HG02588 (cell line): Measurements from ENCODE around the gene CHCHD3.
"Not testable (repeated sequence)": the region's sequence is repeated elsewhere in the genome, so short reads cannot be mapped to it uniquely, and the experiment has no call there.

ENCODE experiments used
- ATAC-seq: cut with Tn5 transposase; IDR thresholded peaks from one replicate; pipeline ENCODE4 v1.9.1; 2021; ENCODE audit warnings: mild to moderate bottlenecking, moderate library complexity; ENCODE audit not compliant: unreplicated experiment

Gene CHCHD3

GRCh38 chr7:132910657-132911056 is 171.2 kb downstream of the CHCHD3 start:
- ATAC-seq: no peak

- no peak for ATAC-seq
Observed at GRCh38 chr7:132907380-132907940, 174.4 kb downstream of the CHCHD3 start.

- no peak for ATAC-seq
Observed at GRCh38 chr7:132906193-132906835, 175.6 kb downstream of the CHCHD3 start.

GRCh38 chr7:132905136-132905535 is 176.8 kb downstream of the CHCHD3 start:
- ATAC-seq: not testable (repeated sequence)

GRCh38 chr7:132904209-132904608 is 177.7 kb downstream of the CHCHD3 start:
- no peak for ATAC-seq

- ATAC-seq: not testable (repeated sequence)
Observed at GRCh38 chr7:132902294-132902693, 179.6 kb downstream of the CHCHD3 start.

- ATAC-seq: no peak
Observed at GRCh38 chr7:132901241-132901640, 180.6 kb downstream of the CHCHD3 start.

GRCh38 chr7:132899833-132900232 is 182.1 kb downstream of the CHCHD3 start:
- ATAC-seq: no peak

GRCh38 chr7:132898641-132899175 is 183.2 kb downstream of the CHCHD3 start:
- not testable (repeated sequence) for ATAC-seq

GRCh38 chr7:132897093-132897687 is 184.7 kb downstream of the CHCHD3 start:
- no peak for ATAC-seq

- no peak for ATAC-seq
Observed at GRCh38 chr7:132895231-132895630, 186.7 kb downstream of the CHCHD3 start.

- ATAC-seq: no peak
Observed at GRCh38 chr7:132893560-132893959, 188.3 kb downstream of the CHCHD3 start.

GRCh38 chr7:132892744-132893143 is 189.1 kb downstream of the CHCHD3 start:
- not testable (repeated sequence) for ATAC-seq

GRCh38 chr7:132891554-132891953 is 190.3 kb downstream of the CHCHD3 start:
- ATAC-seq: no peak

- no peak for ATAC-seq
Observed at GRCh38 chr7:132882714-132883428, 199.0 kb downstream of the CHCHD3 start.

- ATAC-seq: no peak
Observed at GRCh38 chr7:132881317-132881716, 200.6 kb downstream of the CHCHD3 start.

GRCh38 chr7:132879579-132879978 is 202.3 kb downstream of the CHCHD3 start:
- ATAC-seq: no peak

- no peak for ATAC-seq
Observed at GRCh38 chr7:132878204-132878919, 203.5 kb downstream of the CHCHD3 start.

GRCh38 chr7:132877573-132877972 is 204.3 kb downstream of the CHCHD3 start:
- no peak for ATAC-seq

GRCh38 chr7:132876576-132876975 is 205.3 kb downstream of the CHCHD3 start:
- ATAC-seq: no peak

- no peak for ATAC-seq
Observed at GRCh38 chr7:132872034-132872433, 209.9 kb downstream of the CHCHD3 start.
